ENCODE data around the gene CHD9.

The CHD9 gene

GRCh38 chr16:53191413-53191812, 136.6 kb downstream of the CHD9 start:
- H3K4me1 ChIP-seq (ENCODE audit: insufficient read depth, low read length): no peaks in the 10 kb centered on the region
- H3K36me3 ChIP-seq (ENCODE audit: insufficient read depth, low read length): no peaks in the 10 kb centered on the region
- no peak overlapping the region for H3K27ac ChIP-seq (ENCODE audit: low read depth, low read length)
- H3K4me3 ChIP-seq (ENCODE audit: low read depth in 1 of 2, low read length in 2 of 2): no peak overlapping the region
- no peaks in the 10 kb centered on the region for H3K9me3 ChIP-seq (ENCODE audit: low read length)
- no peaks in the 10 kb centered on the region for H3K27me3 ChIP-seq (ENCODE audit: control insufficient read depth in 1 of 2, insufficient read depth in 2 of 2, low read length in 2 of 2)
- no peak overlapping the region for H3K9ac ChIP-seq (ENCODE audit: low read length)

- peaks cover 10% of the 10 kb centered on the region for H3K4me1 ChIP-seq (ENCODE audit: insufficient read depth, low read length)
- no peaks in the 10 kb centered on the region for H3K27me3 ChIP-seq (ENCODE audit: control insufficient read depth in 1 of 2, insufficient read depth in 2 of 2, low read length in 2 of 2)
- no peaks in the 10 kb centered on the region for H3K9me3 ChIP-seq (ENCODE audit: low read length)
- no peaks in the 10 kb centered on the region for H3K36me3 ChIP-seq (ENCODE audit: insufficient read depth, low read length)
- no peak overlapping the region for H3K4me3 ChIP-seq (ENCODE audit: low read depth in 1 of 2, low read length in 2 of 2)
- no peak overlapping the region for H3K9ac ChIP-seq (ENCODE audit: low read length)
- no peak overlapping the region for H3K27ac ChIP-seq (ENCODE audit: low read depth, low read length)
Observed at GRCh38 chr16:53198933-53199332, 144.1 kb downstream of the CHD9 start.

- no peaks in the 10 kb centered on the region for H3K36me3 ChIP-seq (ENCODE audit: insufficient read depth, low read length)
- H3K27ac ChIP-seq (ENCODE audit: low read depth, low read length): no peak overlapping the region
- H3K9me3 ChIP-seq (ENCODE audit: low read length): no peaks in the 10 kb centered on the region
- H3K4me3 ChIP-seq (ENCODE audit: low read depth in 1 of 2, low read length in 2 of 2): no peak overlapping the region
- no peak overlapping the region for H3K9ac ChIP-seq (ENCODE audit: low read length)
- peaks cover 10% of the 10 kb centered on the region for H3K4me1 ChIP-seq (ENCODE audit: insufficient read depth, low read length)
- H3K27me3 ChIP-seq (ENCODE audit: control insufficient read depth in 1 of 2, insufficient read depth in 2 of 2, low read length in 2 of 2): no peaks in the 10 kb centered on the region
Observed at GRCh38 chr16:53201900-53202299, 147.1 kb downstream of the CHD9 start.

GRCh38 chr16:53202398-53202797, 147.6 kb downstream of the CHD9 start:
- Histone ChIP-seq H3K36me3 (ENCODE audit: insufficient read depth, low read length) (no peaks in the 10 kb centered on the region), H3K9ac (ENCODE audit: low read length) (no peak overlapping the region), H3K27ac (ENCODE audit: low read depth, low read length) (no peak overlapping the region), H3K4me3 (ENCODE audit: low read depth in 1 of 2, low read length in 2 of 2) (no peak overlapping the region), H3K27me3 (ENCODE audit: control insufficient read depth in 1 of 2, insufficient read depth in 2 of 2, low read length in 2 of 2) (no peaks in the 10 kb centered on the region), H3K9me3 (ENCODE audit: low read length) (no peaks in the 10 kb centered on the region), H3K4me1 (ENCODE audit: insufficient read depth, low read length) (peaks cover 10% of the 10 kb centered on the region)

DNA sequence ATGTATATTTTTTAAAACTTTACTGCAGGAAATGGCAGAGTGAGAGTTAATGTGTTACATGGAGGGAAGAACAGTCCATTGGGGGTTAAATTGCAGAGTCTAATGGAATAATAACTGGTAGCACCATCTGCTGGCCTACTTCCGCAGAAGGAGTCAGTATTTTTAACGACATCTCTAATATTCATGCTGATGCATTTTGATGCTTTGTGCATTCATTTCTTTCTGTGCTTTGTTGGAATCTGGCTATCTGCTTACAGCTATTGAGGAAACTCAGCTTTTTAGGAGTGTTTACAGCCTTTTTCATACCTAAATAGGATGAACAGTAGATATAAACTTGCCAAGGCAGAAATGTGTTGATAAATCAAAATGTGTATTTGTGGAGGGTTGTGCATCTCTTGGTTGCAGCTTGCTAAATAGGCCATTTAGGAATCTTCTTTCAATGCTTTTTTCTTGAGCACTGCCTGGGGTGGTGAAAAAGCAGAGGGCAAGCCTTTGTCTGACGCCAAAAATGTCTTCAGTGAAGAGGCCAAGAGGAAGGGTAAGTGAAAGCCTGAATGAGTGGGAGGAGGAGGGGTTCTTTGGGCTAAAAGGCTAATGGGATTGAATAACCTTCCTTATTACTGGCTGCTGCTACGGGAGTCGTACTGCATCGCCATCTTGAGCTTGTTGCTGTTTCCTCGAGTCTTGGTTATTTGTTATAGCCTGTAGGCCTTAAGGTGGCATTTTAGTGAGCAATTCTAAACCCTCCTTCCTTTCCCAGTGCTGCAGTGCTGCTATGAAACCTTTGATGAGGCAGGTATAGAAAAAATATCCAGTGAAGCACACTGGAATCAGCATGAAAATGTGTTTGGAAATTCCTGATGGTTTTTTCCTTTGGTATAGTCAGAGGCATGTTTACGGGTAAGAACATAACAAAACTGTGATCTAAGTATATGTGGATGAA, 153.3 kb downstream of the CHD9 start:
- peak overlapping the region; percentile 59 for H3K27ac ChIP-seq (ENCODE audit: low read depth, low read length)
- H3K9me3 ChIP-seq (ENCODE audit: low read length): no peaks in the 10 kb centered on the region
- H3K4me1 ChIP-seq (ENCODE audit: insufficient read depth, low read length): peaks cover 31% of the 10 kb centered on the region
- H3K9ac ChIP-seq (ENCODE audit: low read length): peak overlapping the region; percentile 39
- H3K27me3 ChIP-seq (ENCODE audit: control insufficient read depth in 1 of 2, insufficient read depth in 2 of 2, low read length in 2 of 2): no peaks in the 10 kb centered on the region
- no peaks in the 10 kb centered on the region for H3K36me3 ChIP-seq (ENCODE audit: insufficient read depth, low read length)
- peak overlapping the region; percentile 37 to 61 for H3K4me3 ChIP-seq (ENCODE audit: low read depth in 1 of 2, low read length in 2 of 2)

DNA sequence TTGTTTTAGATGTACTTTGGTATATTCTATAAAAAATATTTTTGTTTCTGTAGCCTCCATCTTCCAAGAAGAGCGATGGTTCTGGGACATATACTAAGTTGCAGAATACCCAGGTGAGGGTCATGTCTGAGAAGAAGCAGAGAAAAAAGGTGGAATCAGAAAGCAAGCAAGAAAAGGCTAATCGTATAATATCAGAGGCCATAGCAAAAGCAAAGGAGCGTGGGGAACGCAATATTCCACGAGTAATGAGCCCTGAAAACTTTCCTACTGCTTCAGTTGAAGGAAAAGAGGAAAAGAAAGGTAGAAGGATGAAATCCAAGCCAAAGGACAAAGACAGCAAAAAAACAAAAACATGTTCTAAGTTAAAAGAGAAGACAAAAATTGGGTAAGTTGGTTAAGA, 154.6 kb downstream of the CHD9 start:
- Histone ChIP-seq H3K27ac (ENCODE audit: low read depth, low read length) (peak overlapping the region; percentile 3), H3K4me3 (ENCODE audit: low read depth in 1 of 2, low read length in 2 of 2) (peak overlapping the region in 1 of 2 donors; percentile 50), H3K9ac (ENCODE audit: low read length) (peak overlapping the region; percentile 35), H3K27me3 (ENCODE audit: control insufficient read depth in 1 of 2, insufficient read depth in 2 of 2, low read length in 2 of 2) (no peaks in the 10 kb centered on the region), H3K4me1 (ENCODE audit: insufficient read depth, low read length) (peaks cover 35% of the 10 kb centered on the region), H3K36me3 (ENCODE audit: insufficient read depth, low read length) (no peaks in the 10 kb centered on the region), H3K9me3 (ENCODE audit: low read length) (no peaks in the 10 kb centered on the region)

DNA sequence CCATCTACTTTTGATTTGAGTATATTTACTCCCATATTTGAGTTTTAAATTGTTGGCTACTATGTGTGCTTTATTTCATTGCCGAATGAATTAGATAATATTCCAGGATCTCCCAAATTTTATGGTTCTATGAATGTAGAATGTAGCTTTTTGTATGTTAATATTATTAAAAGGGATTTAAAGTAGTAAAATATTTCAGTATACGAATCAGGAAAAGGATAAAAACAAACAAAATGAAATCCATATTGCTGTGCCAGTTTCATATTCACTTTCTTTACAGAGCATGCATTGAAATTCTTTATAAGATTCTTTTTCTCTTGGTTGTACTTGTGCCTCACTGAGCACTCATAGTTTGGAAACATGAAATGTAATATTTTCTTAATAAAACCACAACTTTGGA, 155.1 kb downstream of the CHD9 start:
- Histone ChIP-seq H3K27ac (ENCODE audit: low read depth, low read length) (no peak overlapping the region), H3K4me3 (ENCODE audit: low read depth in 1 of 2, low read length in 2 of 2) (peak overlapping the region in 1 of 2 donors; percentile 50), H3K9me3 (ENCODE audit: low read length) (no peaks in the 10 kb centered on the region), H3K36me3 (ENCODE audit: insufficient read depth, low read length) (no peaks in the 10 kb centered on the region), H3K27me3 (ENCODE audit: control insufficient read depth in 1 of 2, insufficient read depth in 2 of 2, low read length in 2 of 2) (no peaks in the 10 kb centered on the region), H3K9ac (ENCODE audit: low read length) (peak overlapping the region; percentile 35), H3K4me1 (ENCODE audit: insufficient read depth, low read length) (peaks cover 35% of the 10 kb centered on the region)

GRCh38 chr16:53211253-53211652, 156.5 kb downstream of the CHD9 start:
- H3K9ac ChIP-seq (ENCODE audit: low read length): no peak overlapping the region
- no peaks in the 10 kb centered on the region for H3K27me3 ChIP-seq (ENCODE audit: control insufficient read depth in 1 of 2, insufficient read depth in 2 of 2, low read length in 2 of 2)
- H3K9me3 ChIP-seq (ENCODE audit: low read length): no peaks in the 10 kb centered on the region
- peak overlapping the region in 1 of 2 donors; percentile 14 for H3K4me3 ChIP-seq (ENCODE audit: low read depth in 1 of 2, low read length in 2 of 2)
- H3K27ac ChIP-seq (ENCODE audit: low read depth, low read length): no peak overlapping the region
- no peaks in the 10 kb centered on the region for H3K36me3 ChIP-seq (ENCODE audit: insufficient read depth, low read length)
- peaks cover 41% of the 10 kb centered on the region for H3K4me1 ChIP-seq (ENCODE audit: insufficient read depth, low read length)

DNA sequence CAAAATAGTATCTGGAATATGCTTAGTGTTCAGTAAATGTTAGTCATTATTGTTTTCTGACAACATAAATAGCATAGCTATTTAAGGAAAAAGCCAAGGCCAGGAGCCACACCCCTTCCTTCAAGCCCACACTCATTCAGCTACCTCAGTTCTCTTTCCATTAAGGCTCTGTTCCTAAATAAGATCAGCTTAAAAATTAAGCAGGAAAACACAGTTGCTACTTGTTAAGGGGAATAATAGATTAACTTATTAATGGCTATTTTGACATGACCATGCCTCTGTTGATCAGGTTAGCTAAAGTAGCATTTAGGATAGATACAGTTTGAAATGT, 158.1 kb downstream of the CHD9 start:
- Histone ChIP-seq H3K9me3 (ENCODE audit: low read length) (no peaks in the 10 kb centered on the region), H3K4me3 (ENCODE audit: low read depth in 1 of 2, low read length in 2 of 2) (no peak overlapping the region), H3K4me1 (ENCODE audit: insufficient read depth, low read length) (peaks cover 36% of the 10 kb centered on the region), H3K27ac (ENCODE audit: low read depth, low read length) (no peak overlapping the region), H3K36me3 (ENCODE audit: insufficient read depth, low read length) (no peaks in the 10 kb centered on the region), H3K9ac (ENCODE audit: low read length) (no peak overlapping the region), H3K27me3 (ENCODE audit: control insufficient read depth in 1 of 2, insufficient read depth in 2 of 2, low read length in 2 of 2) (no peaks in the 10 kb centered on the region)

DNA sequence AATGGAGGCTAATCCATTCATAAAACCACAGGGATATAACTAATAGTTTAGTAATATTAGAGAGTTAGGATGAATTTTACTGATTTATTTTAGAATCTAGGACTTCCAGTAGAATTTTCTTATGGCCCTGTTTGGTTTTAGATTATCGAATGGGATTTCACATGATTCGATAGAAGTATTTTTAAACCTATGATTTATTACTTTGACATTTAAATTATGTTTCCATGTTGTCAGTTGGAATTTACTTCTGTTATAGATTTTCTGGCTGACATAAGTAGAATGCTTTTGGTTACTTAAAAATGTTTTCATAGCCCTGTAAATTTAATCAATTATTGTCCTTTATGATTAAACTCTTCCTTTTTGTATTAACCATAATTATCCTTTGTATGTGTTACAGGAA, 158.8 kb downstream of the CHD9 start:
- Histone ChIP-seq H3K9me3 (ENCODE audit: low read length) (no peaks in the 10 kb centered on the region), H3K9ac (ENCODE audit: low read length) (no peak overlapping the region), H3K27ac (ENCODE audit: low read depth, low read length) (no peak overlapping the region), H3K36me3 (ENCODE audit: insufficient read depth, low read length) (no peaks in the 10 kb centered on the region), H3K27me3 (ENCODE audit: control insufficient read depth in 1 of 2, insufficient read depth in 2 of 2, low read length in 2 of 2) (no peaks in the 10 kb centered on the region), H3K4me1 (ENCODE audit: insufficient read depth, low read length) (peaks cover 36% of the 10 kb centered on the region), H3K4me3 (ENCODE audit: low read depth in 1 of 2, low read length in 2 of 2) (no peak overlapping the region)

DNA sequence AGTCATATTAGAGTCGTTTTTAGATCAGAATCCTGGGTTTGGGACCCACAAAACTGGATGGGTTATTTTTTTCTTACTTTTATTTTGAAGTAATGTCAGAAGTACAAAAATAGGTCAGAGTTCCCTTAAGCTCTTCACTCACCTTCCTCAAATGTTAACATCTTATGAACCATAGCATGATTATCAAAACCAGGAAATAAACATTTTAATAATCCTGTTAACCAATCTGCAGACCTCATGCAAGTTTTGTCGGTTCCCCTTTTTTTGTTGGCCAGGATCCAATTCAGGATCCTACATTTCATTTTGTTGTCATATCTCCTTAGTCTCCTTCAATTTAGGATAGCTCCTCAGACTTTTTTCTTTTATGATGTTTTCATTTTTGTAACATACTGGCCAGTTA, 162.0 kb downstream of the CHD9 start:
- no peaks in the 10 kb centered on the region for H3K36me3 ChIP-seq (ENCODE audit: insufficient read depth, low read length)
- no peak overlapping the region for H3K4me3 ChIP-seq (ENCODE audit: low read depth in 1 of 2, low read length in 2 of 2)
- H3K9me3 ChIP-seq (ENCODE audit: low read length): no peaks in the 10 kb centered on the region
- H3K27ac ChIP-seq (ENCODE audit: low read depth, low read length): no peak overlapping the region
- no peak overlapping the region for H3K9ac ChIP-seq (ENCODE audit: low read length)
- peaks cover 42% of the 10 kb centered on the region for H3K4me1 ChIP-seq (ENCODE audit: insufficient read depth, low read length)
- no peaks in the 10 kb centered on the region for H3K27me3 ChIP-seq (ENCODE audit: control insufficient read depth in 1 of 2, insufficient read depth in 2 of 2, low read length in 2 of 2)

DNA sequence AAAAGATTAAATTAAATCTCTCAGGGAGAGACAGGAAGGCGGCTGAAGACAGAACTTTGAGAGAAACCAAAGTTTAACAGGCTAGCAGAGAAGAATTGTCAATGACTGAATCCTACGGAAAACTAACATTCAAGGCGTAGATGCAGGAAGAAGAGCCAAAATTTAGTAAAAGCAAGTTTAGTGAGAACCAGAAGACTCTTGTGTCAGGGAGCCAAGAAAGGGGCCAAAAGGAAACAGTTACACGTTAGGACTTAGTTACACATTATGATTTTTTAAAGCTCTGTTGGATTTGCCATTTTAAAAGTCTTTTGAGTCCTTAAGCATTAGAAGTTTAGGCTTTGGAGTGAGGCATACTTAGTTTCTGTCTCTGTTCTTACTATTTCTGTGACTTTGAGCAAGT, 164.6 kb downstream of the CHD9 start:
- no peak overlapping the region for H3K4me3 ChIP-seq (ENCODE audit: low read depth in 1 of 2, low read length in 2 of 2)
- H3K36me3 ChIP-seq (ENCODE audit: insufficient read depth, low read length): peaks cover 12% of the 10 kb centered on the region
- H3K27ac ChIP-seq (ENCODE audit: low read depth, low read length): no peak overlapping the region
- H3K27me3 ChIP-seq (ENCODE audit: control insufficient read depth in 1 of 2, insufficient read depth in 2 of 2, low read length in 2 of 2): no peaks in the 10 kb centered on the region
- H3K4me1 ChIP-seq (ENCODE audit: insufficient read depth, low read length): peaks cover 30% of the 10 kb centered on the region
- H3K9ac ChIP-seq (ENCODE audit: low read length): no peak overlapping the region
- no peaks in the 10 kb centered on the region for H3K9me3 ChIP-seq (ENCODE audit: low read length)

Data from muscle layer of colon (tissue), 2 donors.